NCI-H748 (cell line): ENCODE data around the gene TTLL6.

Experiments
- DNase-seq: peaks from one replicate; lab custom pipeline; 2025; ENCODE audit not compliant: unreplicated experiment; lab: John Stamatoyannopoulos, UW

The TTLL6 gene

DNA sequence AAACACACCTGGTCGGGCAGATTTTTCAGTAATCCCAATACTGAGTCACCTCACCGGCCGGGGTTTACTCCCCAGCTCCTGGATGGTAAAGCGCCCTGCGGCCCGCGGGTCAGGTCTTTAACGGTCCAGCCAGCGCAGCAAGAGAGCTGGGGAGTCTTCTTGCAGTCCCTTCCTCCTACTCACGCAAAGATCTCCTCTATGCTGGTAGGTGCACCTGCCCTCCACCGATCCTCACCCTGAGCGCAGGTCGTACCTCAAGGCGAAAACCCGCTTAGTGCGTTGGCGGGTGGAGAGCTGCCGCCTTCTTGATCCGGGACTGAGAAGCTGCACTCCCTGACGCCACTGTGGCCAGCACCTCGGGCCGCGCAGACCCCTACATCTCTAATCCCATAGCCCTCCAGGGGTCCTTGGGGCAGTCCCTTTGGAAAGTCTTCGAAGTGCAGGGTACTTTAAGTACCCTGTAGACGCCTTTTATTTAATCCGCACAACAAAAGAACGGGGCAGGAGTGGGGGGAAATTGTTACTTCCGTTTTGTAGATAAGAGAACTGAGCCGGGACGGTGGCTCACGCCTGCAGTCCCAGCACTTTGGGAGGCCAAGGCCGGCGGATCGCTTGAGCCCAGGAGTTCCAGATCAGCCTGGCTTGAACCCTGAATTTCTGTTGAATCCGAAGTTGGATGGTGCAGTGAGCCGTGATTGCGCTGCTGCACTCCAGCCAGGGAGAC lies 78.1 kb downstream of the TTLL6 start:
- no peak for DNase-seq

DNA sequence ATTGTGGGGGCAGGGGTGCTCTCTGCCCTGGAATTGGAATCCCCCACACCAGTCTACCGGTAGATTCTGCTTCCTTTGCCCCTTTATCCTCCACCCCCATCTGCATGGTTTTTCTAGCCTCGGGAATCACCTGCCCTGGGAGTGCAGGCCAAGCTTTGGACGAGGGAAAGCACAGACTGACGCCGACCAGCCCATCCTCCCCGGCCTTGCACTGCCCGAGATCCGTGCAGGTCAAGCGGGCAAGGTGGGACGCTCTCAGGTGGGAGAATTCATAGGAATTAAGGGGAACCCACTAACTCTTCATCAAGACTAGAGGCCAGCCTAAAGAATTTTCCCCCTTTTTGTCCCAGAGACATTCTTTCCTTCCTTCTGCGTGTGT lies 78.6 kb downstream of the TTLL6 start:
- DNase-seq, result no peak

DNA sequence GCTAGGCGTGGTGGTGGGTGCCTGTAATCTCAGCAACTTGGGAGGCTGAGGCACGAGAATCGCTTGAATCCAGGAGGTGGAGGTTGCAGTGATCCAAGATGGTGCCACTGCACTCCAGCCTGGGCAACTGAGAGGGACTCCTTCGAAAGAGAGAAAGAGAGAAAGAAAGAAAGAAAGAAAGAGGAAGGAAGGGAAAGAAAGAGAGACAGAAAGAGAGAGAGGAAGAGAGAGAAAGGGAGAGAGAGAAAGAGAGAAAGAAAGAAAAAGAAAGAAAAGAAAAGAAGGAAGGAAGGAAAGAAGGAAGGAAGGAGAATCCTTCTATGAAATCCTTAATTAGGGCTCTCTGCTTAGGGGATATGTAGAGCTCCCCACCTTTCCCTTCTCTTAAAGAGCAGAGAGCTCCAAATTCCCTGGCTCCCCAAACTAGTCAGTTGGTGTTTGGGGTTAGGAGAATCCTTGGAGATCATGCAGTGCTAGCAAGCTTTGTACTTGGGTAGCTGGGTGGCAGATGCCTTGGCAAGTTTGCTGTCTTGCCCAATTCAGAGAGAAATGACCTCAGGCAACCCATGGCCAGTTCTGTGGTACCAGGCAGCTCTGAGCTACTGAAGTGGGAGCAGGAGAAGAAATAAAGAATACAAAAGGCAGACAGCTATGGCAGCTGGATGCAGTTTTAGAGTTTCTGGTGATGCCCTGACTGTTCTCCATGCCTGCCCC lies 79.5 kb downstream of the TTLL6 start:
- no peak for DNase-seq

DNA sequence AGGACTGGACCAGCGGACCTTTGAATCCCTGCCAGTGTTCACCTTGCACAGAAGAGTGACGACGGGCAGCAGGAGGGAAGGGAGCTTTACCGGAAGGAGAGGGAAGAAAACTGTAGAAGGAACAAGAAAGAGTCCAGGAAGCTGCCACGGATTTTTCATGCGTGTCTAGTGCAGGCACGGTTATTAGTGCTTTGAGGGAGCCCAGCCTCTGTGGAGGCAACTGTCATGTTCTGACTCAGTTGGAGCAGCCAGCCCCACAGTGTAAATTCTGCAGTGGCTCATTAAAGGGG lies 82.0 kb downstream of the TTLL6 start:
- no peak for DNase-seq

DNA sequence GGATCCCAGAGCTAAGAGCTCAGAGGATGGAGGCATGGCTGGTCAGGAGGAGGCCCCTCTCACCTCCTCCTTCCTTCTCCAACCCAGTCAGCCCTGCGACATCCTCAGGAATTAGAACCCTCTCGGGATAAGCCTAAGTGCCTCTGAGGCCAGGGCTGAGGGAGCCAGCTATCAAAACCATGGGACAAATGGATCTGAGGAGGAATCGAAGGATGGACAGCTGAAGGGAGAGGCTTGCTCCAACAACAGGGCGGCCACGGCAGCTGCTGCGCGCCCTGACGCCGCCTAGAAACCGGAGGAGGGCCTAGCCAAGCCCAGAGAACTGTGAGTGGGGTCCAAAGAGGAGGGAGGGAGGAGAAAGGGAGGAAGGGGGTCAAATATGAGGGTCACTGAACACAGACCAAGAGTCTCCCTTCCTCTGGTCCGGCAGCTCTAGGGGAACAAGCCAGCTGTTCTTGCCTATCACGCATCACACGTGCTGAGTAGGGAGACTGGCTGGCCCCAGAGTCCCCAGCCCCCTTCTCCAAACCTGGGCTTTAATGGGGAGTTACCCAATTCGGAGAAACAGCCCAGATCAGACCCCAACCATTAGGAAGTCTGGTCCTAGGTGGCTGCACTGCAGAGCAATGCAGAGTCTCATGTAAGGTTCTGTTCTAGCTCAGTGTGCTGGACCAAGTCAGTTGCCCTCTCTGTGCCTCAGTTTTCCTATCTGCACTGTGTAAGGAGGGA lies 82.5 kb downstream of the TTLL6 start:
- no peak for DNase-seq

DNA sequence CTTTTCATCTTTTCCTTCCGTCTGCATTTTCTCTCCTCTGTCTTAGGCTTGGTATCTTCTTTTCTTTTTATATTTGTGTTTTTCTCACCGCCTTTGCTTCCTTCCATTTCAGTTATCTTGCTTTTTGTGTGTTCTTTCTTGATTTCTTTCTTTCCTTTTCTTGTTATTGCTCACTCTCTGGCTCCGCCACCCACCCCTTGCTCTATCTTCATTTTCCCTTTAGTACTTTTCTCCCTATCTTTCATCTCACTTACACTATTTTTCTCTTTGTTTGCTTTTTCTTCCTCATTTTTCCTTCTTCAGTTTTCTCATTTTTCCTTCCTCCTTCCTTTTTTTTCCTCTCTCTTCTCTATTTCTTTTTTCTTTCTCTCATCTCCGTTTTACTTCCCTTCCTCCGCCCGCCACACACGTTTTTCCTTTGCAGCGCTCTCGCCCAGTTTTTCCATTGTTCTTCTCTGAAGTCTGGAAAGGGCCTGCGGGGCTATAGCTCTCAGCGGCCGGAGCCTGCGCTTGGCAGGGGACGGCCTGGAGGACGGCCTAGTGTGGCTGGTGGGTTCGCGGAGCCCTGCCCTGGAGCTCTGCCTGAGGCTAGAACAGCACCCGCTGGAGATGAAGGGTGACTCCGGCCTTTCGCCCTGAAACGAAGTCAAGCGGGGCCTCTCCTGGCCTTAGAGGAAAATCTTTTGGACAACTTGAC lies 83.2 kb downstream of the TTLL6 start:
- DNase-seq, result no peak

DNA sequence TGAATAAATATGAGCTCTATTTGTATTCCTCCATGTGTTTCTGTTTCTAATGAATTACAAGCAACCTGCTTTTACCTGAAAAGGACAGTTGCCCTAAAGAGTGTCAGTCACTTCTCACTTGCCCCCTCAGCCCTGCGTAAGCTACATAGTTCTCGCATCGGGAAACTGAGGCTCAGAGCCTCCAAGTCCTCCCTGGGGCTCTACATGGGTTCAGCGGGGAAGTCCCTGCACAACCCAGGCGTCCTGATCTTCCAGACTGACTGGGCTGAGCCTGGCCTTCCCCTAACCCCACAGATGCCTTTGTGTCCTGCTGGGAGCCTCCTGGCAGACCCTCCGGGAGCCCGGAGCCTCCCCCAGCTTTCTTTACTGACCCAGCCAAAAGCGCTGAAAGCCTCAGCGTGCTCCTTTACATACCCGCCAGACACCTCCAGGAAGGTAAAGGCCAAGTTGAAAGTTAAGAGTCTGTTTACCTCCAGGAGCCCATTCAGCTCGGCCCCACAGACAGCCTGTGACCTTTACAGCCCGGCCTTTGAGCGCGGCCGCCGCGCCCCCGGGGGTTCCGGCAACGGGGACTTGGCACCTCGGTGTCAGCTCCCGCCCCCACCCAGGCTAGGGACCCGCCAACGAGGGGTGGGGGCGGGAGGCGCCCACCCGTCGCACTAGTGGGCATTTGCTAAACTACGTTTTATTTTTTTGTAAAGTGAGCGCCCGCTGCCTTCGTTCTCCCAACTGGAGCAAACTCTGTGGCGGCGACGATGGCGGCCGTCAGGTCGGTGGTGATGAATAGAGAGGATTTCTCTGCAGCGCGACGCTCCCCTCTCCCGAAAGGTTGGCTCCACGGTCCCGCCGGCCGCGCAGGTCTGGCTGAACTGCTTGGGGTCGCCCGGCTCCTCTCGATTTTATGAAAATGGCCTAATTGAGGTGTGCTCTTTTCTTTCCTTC lies 84.1 kb downstream of the TTLL6 start:
- peak; percentile 34 for DNase-seq

DNA sequence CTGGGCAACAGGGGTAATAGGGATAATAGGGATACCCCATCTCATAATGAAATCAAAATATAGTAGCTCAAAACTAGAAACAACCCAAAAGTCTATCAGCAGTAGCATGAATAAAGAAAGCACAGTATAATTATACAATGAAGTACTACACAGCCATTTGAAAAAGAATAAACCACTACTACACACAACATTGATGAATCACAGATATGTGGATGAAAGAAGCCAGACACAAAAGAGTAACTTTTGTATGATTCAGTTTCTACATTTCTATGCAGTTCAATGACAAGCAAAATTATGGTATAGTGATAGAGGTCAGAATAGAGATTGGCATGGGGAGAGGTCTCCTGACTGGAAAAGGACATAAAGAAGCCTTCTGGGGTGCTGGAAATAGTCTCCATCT lies 85.7 kb downstream of the TTLL6 start:
- DNase-seq, result no peak

DNA sequence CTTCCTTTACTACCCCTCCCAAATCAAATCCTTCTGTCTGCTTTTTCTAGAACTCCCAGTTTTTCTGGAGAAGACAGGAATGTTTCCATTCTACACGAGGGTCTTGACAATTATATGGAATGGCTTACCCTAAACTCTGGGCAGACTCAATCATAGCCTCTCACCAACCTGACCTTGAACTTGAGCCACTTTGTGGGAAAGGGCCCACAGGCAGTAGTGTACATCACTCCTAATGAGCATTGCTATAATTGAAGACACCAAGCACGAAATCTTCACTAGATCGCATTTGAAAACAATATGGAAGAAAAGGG lies 86.8 kb downstream of the TTLL6 start:
- DNase-seq, result no peak

DNA sequence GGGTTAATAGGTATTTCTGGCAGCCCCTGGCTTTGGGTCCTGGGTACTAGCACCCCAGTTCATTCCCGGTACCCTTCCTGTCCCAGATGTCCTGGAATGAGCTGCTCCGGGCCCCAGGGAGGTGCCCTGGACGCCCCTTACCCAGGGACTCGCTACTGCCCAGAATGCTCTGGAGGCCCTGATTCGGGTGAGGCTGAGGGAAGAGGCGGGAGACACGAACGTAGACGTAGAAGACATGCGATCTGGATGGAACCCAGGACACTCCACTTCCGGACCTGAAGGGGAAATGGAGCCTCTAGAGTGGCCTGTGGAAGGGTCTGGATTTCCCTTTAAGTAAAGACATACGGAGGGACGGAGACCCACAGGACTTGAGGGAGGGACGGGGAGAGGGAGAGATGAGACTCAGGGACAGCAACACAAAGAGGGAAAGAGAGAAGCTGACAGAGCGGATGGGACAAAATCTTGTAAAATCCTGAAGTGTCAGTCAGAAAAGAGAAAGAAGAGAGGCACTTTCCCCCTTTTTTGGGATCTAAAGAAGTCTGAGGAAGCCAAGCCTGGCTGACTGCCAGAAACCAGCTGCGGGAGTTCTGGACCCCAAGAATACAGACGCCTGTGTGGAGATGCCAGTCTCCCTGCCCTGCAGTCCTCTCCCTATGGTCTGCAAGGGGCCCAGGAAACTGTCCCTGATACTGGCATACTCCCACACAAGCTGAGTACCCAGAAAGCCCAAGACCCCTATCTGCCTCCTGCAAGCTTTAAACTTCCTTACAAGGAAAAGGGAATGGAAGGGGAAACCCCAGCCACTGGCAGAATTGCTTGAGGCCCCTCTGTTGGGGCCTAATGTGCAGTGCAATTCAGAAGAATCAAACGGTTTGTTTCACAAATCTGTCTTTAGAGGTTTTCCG lies 87.4 kb downstream of the TTLL6 start:
- peak; percentile 45 for DNase-seq

DNA sequence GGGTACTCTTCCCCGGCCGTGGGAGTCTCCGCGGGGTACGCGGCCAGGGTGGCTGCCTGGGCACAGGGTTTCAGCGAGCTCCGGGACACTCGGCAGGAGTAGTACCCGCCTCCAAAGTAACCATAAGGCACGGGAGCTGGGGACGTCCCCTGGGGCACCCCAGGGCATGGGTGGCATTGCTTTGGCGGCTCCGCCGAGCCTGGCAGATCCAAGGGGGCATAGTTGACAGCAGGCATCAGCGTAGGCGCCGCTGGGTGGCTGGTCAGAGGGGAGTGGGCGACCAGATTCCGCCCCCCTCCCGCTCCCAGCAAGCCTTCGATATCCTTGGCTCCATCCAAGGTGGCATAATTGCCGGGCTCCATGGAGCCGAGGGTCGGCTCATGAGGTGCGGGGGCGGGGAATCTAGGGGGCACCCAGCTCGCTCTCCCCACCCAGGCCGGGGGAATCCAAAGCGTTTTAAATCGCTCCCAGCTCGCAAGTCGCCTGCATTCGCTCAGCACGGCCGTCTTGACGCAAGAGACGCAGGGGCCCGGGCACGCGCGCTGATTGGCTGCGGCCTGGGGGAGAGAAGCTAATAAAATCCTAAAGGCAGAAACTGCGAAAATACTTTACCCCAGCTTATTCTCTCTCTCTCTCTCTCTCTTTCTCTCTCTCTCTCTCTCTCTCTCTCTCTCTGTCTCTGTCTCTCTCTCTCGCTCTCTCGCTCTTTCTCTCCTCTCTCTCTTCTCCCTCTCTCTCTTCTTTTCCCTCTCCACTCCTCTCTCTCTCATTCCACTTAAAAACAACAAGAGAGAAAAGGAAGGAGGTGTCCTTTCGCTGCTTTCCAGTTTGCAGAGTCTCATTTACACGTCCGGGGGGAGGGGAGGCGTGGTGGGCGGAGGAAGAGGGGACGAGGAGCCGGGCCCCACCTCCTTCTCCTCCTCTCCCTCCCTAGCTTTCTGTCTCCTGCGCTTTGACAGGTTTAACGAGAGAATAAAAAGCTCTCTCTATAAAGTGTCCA lies 88.5 kb downstream of the TTLL6 start, which contains the start of gene HOXB13:
TSS of gene HOXB13 (minus strand) at position 519 of the 1,000 bp plus-strand sequence. CDS start at position 362, 157 bp downstream.
- peak; percentile 86 for DNase-seq

DNA sequence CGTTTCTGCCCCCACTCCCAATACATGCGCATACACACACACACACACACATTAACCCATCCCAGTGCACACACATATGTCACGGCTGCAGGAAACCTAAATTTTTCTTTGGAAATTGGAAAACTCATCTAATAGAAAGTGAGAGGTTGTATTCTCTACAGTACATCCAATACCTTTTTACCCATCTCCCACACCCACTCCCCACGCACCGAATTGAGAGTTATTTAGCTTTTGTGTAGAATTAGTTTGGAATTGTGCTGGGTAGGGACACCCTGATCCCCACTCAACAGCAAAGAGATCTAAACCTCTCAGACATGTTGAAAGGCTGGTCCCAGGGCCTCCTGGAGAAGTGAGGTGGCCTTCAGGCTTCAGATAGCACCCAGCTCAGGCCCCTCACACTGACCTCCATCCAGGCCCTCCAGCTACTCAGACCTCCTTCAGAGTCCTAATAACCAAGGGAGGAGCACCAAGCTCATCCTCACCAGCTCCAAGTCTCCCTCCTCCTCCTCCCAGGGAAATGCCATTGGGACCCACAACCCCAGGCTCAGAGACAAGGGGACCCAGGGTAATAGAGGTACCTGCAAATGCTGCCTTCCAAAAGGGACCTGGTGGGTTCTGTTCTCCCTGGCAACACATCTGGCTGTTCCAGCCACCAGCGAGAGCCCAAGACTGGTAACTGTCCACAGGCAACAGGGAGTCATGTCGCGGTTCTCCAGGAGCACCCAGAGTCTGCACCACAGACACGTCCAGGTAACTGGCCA lies 89.4 kb downstream of the TTLL6 start:
- no peak for DNase-seq

DNA sequence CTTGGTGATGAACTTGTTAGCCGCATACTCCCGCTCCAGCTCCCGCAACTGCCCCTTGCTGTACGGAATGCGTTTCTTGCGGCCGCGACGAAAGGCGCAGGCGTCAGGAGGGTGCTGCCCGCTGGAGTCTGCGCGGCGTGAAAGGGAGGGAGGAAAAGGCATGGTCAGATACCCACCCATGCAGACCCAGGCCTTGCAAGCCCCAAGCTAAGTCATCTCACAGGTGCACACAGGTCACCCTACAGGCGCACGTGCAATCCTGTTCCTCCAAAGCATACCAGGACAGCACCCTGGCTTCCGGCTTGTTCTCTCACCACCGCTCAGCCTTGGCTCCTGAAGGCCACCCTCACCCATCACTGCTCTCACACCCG lies 90.1 kb downstream of the TTLL6 start:
- DNase-seq, result no peak

DNA sequence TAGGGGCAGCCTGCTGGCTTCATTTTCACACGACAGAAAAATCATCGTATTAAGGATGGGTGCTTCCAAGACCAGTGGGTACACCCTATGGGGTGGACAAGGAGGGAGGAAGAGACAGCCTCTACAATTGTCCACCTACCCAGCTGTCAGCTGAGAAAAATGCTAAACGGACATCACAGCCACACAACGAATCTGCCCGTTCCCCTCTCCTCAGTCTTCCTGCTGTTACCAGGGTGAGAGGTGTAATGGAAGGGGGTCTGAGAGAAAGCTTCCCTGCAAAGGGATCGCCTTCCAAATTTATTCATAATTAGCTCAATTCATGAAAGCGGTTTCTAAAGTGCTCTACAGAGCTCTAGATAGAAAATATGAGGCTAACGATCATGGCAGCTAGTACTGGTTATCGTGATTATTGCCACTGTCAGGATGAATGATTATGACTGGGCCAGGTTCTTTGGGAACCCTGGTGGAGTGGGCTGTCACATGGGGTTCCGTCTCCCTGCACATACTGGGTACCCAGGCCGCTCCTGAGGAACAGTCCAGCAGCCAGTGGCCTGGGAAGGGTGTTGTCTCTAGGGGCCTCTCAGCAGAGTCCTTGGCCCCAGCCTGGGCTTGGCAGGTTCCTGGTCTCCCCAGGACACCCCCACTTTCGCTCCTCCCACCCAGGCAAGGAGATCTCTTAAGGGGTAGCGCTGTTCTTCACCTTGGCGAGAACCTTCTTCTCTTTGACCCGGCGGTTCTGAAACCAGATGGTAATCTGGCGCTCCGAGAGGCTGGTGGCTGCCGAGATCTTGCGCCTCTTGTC lies 90.7 kb downstream of the TTLL6 start:
- DNase-seq, result no peak

DNA sequence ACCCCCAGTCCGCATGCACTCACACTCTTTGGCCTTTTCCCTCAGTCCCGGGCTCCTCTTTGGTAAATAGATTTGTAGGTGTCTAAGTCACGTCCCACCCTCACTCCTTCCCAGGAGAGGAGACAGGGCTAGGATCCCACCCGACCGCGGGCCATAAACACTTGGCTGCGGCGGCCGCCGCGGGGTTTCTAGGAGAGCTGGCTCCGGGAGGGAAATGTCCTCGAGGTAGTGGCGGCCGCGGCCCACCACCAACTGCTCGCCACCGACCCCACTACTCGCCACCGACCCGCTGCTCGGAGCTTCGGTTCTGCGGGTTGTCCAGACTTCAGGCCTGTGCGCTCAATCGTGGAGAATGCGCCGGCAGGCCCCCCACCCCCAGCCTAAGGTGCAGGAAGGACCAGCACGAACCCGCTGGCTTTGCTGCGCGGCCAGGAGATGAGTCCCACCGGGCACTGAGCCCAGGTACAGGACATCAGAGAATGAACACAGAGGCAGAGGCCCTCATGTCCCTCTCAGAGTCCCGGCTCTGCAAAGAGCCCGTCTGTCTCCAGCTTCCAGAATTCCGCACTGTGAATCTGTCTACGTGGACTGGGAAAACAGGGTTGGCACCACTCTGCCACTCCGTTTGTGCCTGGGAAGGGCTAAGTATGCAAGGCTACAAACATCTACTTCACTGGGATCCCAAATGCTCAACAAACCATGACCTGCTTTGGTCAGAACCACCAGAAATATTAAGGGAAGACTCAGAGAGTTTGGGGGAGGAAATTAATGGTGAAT lies 91.6 kb downstream of the TTLL6 start:
- no peak for DNase-seq

DNA sequence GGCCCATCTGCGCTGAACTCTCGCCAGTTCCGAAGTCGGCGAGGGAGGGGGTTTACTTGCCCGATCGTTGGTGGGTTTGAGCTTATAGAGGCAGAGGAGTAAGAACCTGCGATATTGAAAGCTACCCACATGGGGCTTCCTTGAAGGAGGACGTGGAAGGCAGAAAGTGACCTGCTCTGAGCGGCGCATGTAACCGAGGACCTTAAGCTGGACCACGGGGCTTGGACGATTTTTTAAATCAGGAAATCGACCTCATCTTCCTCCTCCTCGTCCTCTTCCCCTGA lies 92.1 kb downstream of the TTLL6 start:
- DNase-seq, result no peak
